Subcutaneous adipose tissue (tissue), 4 donors: ENCODE measurements around the gene ZNF354C. TPM values are rescaled to one million over a fixed set of nuclear protein-coding genes. Genes with fewer than 3 reads are reported as not detected.

ENCODE experiments used
- CTCF ChIP-seq: fragments of 450-650 bp; IDR thresholded peaks from one replicate; pipeline ENCODE4 v1.5.1; 2016; ENCODE audit warnings: low read depth, mild to moderate bottlenecking, control low read depth, antibody characterized with exemption, moderate library complexity
- total RNA-seq, 4 donors: library from RNA; depleted of rRNA; stranded (reverse); fragments of >200 nt; gene quantifications; one replicate each; pipeline ENCODE4 v1.1.0, GENCODE V29; 2016

Gene ZNF354C
- total RNA-seq, 4 donors from 2014 or later: 6.5 to 7.5 (median 7.1) TPM

GRCh38 chr5:179126506-179126991 is 66.4 kb downstream of the ZNF354C start:
- TF ChIP-seq CTCF: no peak

- TF ChIP-seq CTCF: no peak
Observed at GRCh38 chr5:179127136-179128040, 67.2 kb downstream of the ZNF354C start.

DNA sequence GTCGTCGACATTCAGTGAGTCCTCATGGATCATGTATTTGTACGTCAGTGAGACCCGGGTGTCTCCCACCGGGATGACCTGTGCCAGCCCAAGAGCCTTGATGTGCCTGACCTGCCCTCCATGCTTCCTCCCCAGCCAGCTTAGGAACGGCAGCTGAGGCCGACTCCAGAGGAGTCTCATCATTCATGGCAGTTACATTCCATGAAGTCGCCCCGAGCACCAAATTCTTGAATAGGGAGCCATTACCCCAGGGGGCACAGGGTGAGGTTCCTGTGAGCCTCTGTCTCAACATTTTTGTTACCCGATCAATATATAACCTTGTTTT is 67.8 kb downstream of the ZNF354C start:
- TF ChIP-seq CTCF: no peak

DNA sequence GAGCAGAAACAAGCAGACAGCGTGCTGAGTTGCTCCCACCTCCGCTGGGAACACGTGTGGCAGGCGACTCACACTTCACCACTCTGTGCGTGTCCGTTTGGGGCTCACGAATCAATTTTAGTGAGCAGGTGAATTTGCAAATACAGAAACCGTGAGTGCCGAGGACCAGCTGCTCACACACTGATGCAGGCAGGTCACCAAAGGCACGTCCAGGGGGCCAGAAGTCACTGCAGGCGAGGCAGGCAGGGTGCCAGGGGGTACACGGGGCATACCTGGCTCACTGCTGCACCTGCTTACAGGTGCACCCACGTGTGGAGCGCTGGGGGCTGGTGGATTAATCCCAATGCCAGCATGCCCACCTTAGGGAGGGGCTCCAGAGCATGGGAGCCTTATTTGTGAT is 68.8 kb downstream of the ZNF354C start:
- no peak for TF ChIP-seq CTCF

GRCh38 chr5:179129607-179130071 is 69.5 kb downstream of the ZNF354C start:
- no peak for TF ChIP-seq CTCF

GRCh38 chr5:179130101-179130681 is 70.0 kb downstream of the ZNF354C start:
- no peak for TF ChIP-seq CTCF

GRCh38 chr5:179131321-179131835 is 71.2 kb downstream of the ZNF354C start:
- no peak for TF ChIP-seq CTCF
